Upper lobe of left lung (tissue), 4 donors: ENCODE results near the gene NMU.

Experiments used
- CTCF ChIP-seq, 6 experiments: fragments of 450-650 bp in 4 of 6; fragments of 200-600 bp in 2 of 6; sonication (generic) in 2 of 6; IDR thresholded peaks; one replicate each; pipeline ENCODE4 v1.5.1; 2016 to 2019; ENCODE audit warnings: antibody characterized with exemption in 6 of 6
- EP300 ChIP-seq, 4 donors: sonication (generic); formaldehyde crosslinking; IDR thresholded peaks; one replicate each; pipeline ENCODE4 v1.5.1; 2017; ENCODE audit warnings: antibody characterized with exemption in 4 of 4, control low read depth in 2 of 4
- POLR2A ChIP-seq, 4 donors: fragments of 450-650 bp; IDR thresholded peaks; one replicate each; pipeline ENCODE4 v1.5.1; 2016 to 2017; ENCODE audit warnings: antibody characterized with exemption in 4 of 4, mild to moderate bottlenecking in 2 of 4
- POLR2AphosphoS5 ChIP-seq, 2 donors: sonication (generic); formaldehyde crosslinking; IDR thresholded peaks; one replicate each; pipeline ENCODE4 v1.5.1; 2017; ENCODE audit warnings: antibody characterized with exemption in 2 of 2

- TF ChIP-seq CTCF (IDR thresholded peaks at IDR 0.05) (no peak), POLR2AphosphoS5 (IDR thresholded peaks at IDR 0.05) (no peak), EP300 (IDR thresholded peaks at IDR 0.05) (no peak), POLR2A (IDR thresholded peaks at IDR 0.05) (no peak)
Measured at GRCh38 chr4:55547466-55547770, 88.7 kb downstream of the NMU start.
